GM15510 (cell line): ENCODE results near the gene LNX1.

Source experiments
- POLR2A ChIP-seq: IDR thresholded peaks from 3 replicates; pipeline ENCODE4 v1.6.1; 2011; ENCODE audit warnings: borderline replicate concordance; ENCODE audit not compliant: insufficient read length; ENCODE audit errors: extremely low read depth

The LNX1 gene

GRCh38 chr4:53591372-53591892 lies at the start of gene LNX1:
Gene LNX1, minus strand, starts transcription at chr4:53591486. Its CDS starts 17,484 bp downstream, at chr4:53574002.
- TF ChIP-seq POLR2A, result no peak

GRCh38 chr4:53640576-53641453 lies 49.5 kb upstream of the LNX1 start:
- no peak for TF ChIP-seq POLR2A

- no peak for TF ChIP-seq POLR2A
Measured at GRCh38 chr4:53638919-53639318, 47.6 kb upstream of the LNX1 start.

- TF ChIP-seq POLR2A, result no peak
Measured at GRCh38 chr4:53637348-53637747, 46.1 kb upstream of the LNX1 start.

- TF ChIP-seq POLR2A, result no peak
Measured at GRCh38 chr4:53635697-53636483, 44.6 kb upstream of the LNX1 start.

- TF ChIP-seq POLR2A, result no peak
Measured at GRCh38 chr4:53633608-53634007, 42.3 kb upstream of the LNX1 start.

GRCh38 chr4:53629296-53629695 lies 38.0 kb upstream of the LNX1 start:
- TF ChIP-seq POLR2A, result no peak

- TF ChIP-seq POLR2A, result no peak
Measured at GRCh38 chr4:53626491-53626890, 35.2 kb upstream of the LNX1 start.

- TF ChIP-seq POLR2A, result no peak
Measured at GRCh38 chr4:53625888-53626287, 34.6 kb upstream of the LNX1 start.

GRCh38 chr4:53622739-53623151 lies 31.5 kb upstream of the LNX1 start:
- no peak for TF ChIP-seq POLR2A

GRCh38 chr4:53620956-53621355 lies 29.7 kb upstream of the LNX1 start:
- TF ChIP-seq POLR2A, result no peak

GRCh38 chr4:53619431-53619830 lies 28.1 kb upstream of the LNX1 start:
- TF ChIP-seq POLR2A, result no peak

GRCh38 chr4:53618321-53618720 lies 27.0 kb upstream of the LNX1 start:
- TF ChIP-seq POLR2A, result no peak

- TF ChIP-seq POLR2A, result no peak
Measured at GRCh38 chr4:53617101-53617680, 25.9 kb upstream of the LNX1 start.

- TF ChIP-seq POLR2A, result no peak
Measured at GRCh38 chr4:53616219-53616618, 24.9 kb upstream of the LNX1 start.

- no peak for TF ChIP-seq POLR2A
Measured at GRCh38 chr4:53614591-53614990, 23.3 kb upstream of the LNX1 start.

GRCh38 chr4:53613428-53613827 lies 22.1 kb upstream of the LNX1 start:
- TF ChIP-seq POLR2A, result no peak
